Nucleus accumbens (tissue), 56 donors: ENCODE results near the gene FBXO44.

Experiments
- DNase-seq, 56 donors: peaks; one replicate each; lab custom pipeline; 2025; lab: John Stamatoyannopoulos, UW

FBXO44 gene

GRCh38 chr1:11704691-11705475, 50.2 kb downstream of the FBXO44 start:
- no peak for DNase-seq

GRCh38 chr1:11705596-11705995, 50.9 kb downstream of the FBXO44 start:
- DNase-seq = no peak

GRCh38 chr1:11706292-11706691, 51.6 kb downstream of the FBXO44 start:
- DNase-seq = no peak

GRCh38 chr1:11707621-11708276, 53.1 kb downstream of the FBXO44 start:
- peak in 11 of 56 donors; percentile 5 to 47 (median 21) for DNase-seq

- peak in 5 of 56 donors; percentile 17 to 54 (median 24) for DNase-seq
Observed at GRCh38 chr1:11708554-11709350, 54.1 kb downstream of the FBXO44 start.

- DNase-seq = no peak
Observed at GRCh38 chr1:11711490-11711889, 56.8 kb downstream of the FBXO44 start.

- no peak for DNase-seq
Observed at GRCh38 chr1:11712285-11712684, 57.6 kb downstream of the FBXO44 start.
